Mucosa of descending colon (tissue), 3 donors: ENCODE results near the gene SEMA3C. TPM values are rescaled to one million over a fixed set of nuclear protein-coding genes. Genes with fewer than 3 reads are reported as not detected.
A peak's percentile ranks its signal among the peaks of the same experiment; 100 is the strongest.

Experiments used
- ATAC-seq: fragments of 200-7000 bp; cut with Tn5 transposase; one replicate; pipeline ENCODE4 v1.9.1; 2020; ENCODE audit warnings: mild to moderate bottlenecking, moderate library complexity
- DNase-seq, 3 donors: peaks; one replicate each; pipeline ENCODE4 v3.0.0-alpha.2; 2020
- H3K36me3 ChIP-seq: fragments of 200-600 bp; one replicate; pipeline ENCODE4 v1.8.0; 2021; ENCODE audit warnings: low read depth, mild to moderate bottlenecking
- H3K4me1 ChIP-seq: fragments of 200-600 bp; one replicate; pipeline ENCODE4 v1.8.0; 2021; ENCODE audit warnings: low read depth, mild to moderate bottlenecking
- H3K4me3 ChIP-seq: fragments of 200-600 bp; one replicate; pipeline ENCODE4 v1.8.0; 2021; ENCODE audit warnings: mild to moderate bottlenecking
- H3K9me3 ChIP-seq: fragments of 200-600 bp; one replicate; pipeline ENCODE4 v1.8.0; 2021; ENCODE audit warnings: mild to moderate bottlenecking
- intact Hi-C, 2 donors: fragments of 100-400 bp; cut with DNase I in 1 of 2; cut with micrococcal nuclease in 1 of 2; formaldehyde crosslinking; loops; one replicate each; pipeline versions ENCODE4 v1.11.0 to v1.11.1; 2022; cut with DNase I, micrococcal nuclease
- total RNA-seq, 3 donors: library from RNA; stranded (reverse); fragmentation: NEBNext Ultra II Directional in 2 of 3; extraction: Animal tissue kit (Norgen Biotek cat#: 25700) in 2 of 3; gene quantifications; one replicate each; pipeline versions ENCODE4 v1.2.1 to v1.2.4, GENCODE V29; 2021 to 2023
- TF ChIP-seq, protein P1 (sequence below): fragments of 200-600 bp; IDR thresholded peaks from one replicate; pipeline ENCODE4 v1.8.0; 2022; ENCODE audit warnings: antibody characterized with exemption, mild to moderate bottlenecking
- donor health status: DM: no; HTN: no; CAD: no; lungs with moderate emphysema.
- donor health status: DM: no; HTN: no; CAD: no.
- donor health status: DM: no; HTN: yes; CAD: no.

SEMA3C gene
- total RNA-seq, 3 donors from 2014 or later, result 72.4 to 150 (median 83.7) TPM

DNA sequence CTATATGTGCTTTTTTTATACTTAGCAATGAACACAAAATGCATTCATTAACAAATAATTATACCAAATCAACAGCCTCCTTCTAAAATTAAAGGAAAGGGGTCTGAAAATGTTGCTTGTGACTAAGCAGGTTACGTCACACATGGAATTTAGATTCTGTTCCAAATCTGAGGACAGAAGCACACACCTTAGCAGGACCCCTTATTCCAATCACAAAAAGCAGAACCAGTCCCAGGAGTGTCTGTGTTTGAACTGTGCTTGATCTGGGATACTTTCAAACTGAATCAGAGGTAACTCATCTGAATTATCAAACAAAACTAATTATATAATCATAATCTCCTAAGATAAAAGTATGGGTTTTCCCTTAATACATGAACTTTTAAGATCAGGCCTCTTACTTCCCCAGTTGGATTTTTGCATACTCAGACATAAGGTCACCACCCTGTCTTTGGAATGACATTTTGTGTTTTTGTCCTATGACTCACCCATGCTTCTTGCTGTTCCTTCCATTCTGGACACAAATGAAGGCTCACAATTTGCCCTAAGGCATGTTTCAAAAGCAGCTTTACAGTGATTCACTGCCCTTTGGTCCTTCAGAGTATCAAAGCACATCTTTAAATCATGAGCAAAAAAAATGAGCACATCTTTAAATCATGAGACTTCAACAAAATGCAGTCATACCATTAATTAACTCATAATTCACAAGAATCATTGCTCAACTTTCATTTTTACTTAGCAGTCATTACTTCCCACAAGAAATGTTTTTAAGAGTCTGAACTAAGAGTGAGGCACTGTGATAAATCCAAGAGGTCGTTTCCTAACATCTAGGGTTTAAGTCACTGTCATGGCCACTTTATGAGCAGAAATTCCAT is 35.5 kb downstream of the SEMA3C start:
- intact Hi-C loops, result no loop called here
- ATAC-seq (peak; percentile 70), DNase-seq (no peak)
- TF ChIP-seq, protein P1, sequence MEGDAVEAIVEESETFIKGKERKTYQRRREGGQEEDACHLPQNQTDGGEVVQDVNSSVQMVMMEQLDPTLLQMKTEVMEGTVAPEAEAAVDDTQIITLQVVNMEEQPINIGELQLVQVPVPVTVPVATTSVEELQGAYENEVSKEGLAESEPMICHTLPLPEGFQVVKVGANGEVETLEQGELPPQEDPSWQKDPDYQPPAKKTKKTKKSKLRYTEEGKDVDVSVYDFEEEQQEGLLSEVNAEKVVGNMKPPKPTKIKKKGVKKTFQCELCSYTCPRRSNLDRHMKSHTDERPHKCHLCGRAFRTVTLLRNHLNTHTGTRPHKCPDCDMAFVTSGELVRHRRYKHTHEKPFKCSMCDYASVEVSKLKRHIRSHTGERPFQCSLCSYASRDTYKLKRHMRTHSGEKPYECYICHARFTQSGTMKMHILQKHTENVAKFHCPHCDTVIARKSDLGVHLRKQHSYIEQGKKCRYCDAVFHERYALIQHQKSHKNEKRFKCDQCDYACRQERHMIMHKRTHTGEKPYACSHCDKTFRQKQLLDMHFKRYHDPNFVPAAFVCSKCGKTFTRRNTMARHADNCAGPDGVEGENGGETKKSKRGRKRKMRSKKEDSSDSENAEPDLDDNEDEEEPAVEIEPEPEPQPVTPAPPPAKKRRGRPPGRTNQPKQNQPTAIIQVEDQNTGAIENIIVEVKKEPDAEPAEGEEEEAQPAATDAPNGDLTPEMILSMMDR, result no peak
- Histone ChIP-seq H3K9me3 (no peaks in the 10 kb centered on the region), H3K4me3 (no peak overlapping the region), H3K36me3 (no peaks in the 10 kb centered on the region), H3K4me1 (no peaks in the 10 kb centered on the region)

DNA sequence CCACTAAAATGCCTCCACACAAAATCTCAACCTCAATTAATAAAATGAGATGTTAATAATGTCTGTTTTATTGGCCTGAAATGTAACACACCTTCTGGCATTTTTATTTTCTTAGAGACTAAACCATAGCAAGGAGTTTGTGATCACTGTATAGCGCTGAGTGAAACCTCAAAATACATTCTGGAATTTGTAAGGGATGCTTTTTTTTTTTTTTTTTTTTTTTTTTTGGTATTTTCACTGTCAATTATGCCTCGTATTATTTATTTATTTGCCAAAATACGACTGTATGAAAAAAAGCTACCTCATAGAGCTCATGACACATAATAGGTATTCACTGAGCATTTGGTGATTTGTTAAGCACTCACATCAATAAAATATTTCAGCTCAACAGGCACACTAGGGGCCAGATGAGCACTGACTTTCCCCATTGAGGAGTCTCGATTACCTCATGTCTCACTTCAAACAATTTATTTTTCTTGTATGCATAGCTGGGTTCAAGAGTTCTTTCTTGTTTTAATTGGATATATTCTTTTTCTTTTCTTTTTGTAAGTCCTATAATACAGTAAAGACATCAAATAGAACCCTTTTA is 36.5 kb downstream of the SEMA3C start:
- intact Hi-C loops, result no loop called here
- no peak overlapping the region for H3K4me3 ChIP-seq
- TF ChIP-seq, protein P1, result no peak
- no peaks in the 10 kb centered on the region for H3K9me3 ChIP-seq
- DNase-seq (no peak), ATAC-seq (no peak)
- no peaks in the 10 kb centered on the region for H3K4me1 ChIP-seq
- no peaks in the 10 kb centered on the region for H3K36me3 ChIP-seq

GRCh38 chr7:80881351-80881900 is 37.4 kb downstream of the SEMA3C start:
- no peak for DNase-seq
- Histone ChIP-seq H3K4me1 (no peaks in the 10 kb centered on the region), H3K9me3 (no peaks in the 10 kb centered on the region), H3K4me3 (no peak overlapping the region), H3K36me3 (no peaks in the 10 kb centered on the region)
- TF ChIP-seq, protein P1, result no peak
- intact Hi-C loops, result no loop called here
- no peak for ATAC-seq

GRCh38 chr7:80879849-80880248 is 39.0 kb downstream of the SEMA3C start:
- intact Hi-C loops, result no loop called here

DNA sequence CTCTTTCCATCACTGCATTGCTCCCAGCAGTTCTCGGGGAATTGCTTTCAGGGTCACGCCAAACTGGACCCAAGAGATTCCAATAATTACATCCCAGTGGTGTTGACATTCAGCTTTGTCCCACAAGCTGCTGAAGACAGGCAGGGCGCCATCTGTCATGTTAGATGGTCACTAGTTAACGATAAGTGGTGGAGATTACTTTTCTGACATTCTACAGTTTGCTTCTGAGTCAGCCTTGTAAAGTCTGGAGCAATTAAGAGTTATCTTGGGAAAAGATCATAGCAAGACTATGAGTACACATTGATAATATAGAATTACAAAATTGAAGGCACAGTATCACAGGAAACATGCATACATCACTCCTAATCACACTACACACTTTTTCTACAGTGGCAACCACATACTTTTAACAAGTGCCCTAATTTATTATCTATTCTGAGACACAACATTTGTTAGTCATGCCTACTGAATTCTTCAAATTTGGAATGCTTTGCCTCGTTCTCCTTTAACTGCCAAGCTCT is 41.9 kb downstream of the SEMA3C start:
- ATAC-seq (peak; percentile 97), DNase-seq (peak in 2 of 3 donors; percentile 37 to 61)
- no peak overlapping the region for H3K4me3 ChIP-seq
- TF ChIP-seq, protein P1, result no peak
- intact Hi-C loops, result no loop called here
- H3K4me1 ChIP-seq, result no peaks in the 10 kb centered on the region
- H3K9me3 ChIP-seq, result no peaks in the 10 kb centered on the region
- H3K36me3 ChIP-seq, result no peaks in the 10 kb centered on the region

More at GRCh38 chr7:80879849-80880248, 39.0 kb downstream of the SEMA3C start:
- DNase-seq, result no peak
- TF ChIP-seq, protein P1, result no peak
- Histone ChIP-seq H3K4me3 (no peak overlapping the region), H3K36me3 (no peaks in the 10 kb centered on the region), H3K9me3 (no peaks in the 10 kb centered on the region), H3K4me1 (no peaks in the 10 kb centered on the region)
- no peak for ATAC-seq
